Erythroblast (primary cell): Measurements from ENCODE around the gene MYCN.
"Not testable (repeated sequence)": the region's sequence is repeated elsewhere in the genome, so short reads cannot be mapped to it uniquely, and the experiment has no call there.

ENCODE experiments used
- GATA1 ChIP-seq: IDR thresholded peaks from 2 replicates; pipeline ENCODE4 v1.6.1; 2011; ENCODE audit warnings: low read depth, mild to moderate bottlenecking, control low read depth, low read length, moderate library complexity
- POLR2A ChIP-seq: IDR thresholded peaks from 2 replicates; pipeline ENCODE4 v1.6.1; 2011; ENCODE audit warnings: mild to moderate bottlenecking, low read length

- not testable (repeated sequence) for TF ChIP-seq POLR2A, GATA1
These were observed 11.6 kb downstream of the MYCN start for GRCh38 chr2:15951936-15952335.
